Measurements from ENCODE around the gene P4HB. TPM values are rescaled to one million over a fixed set of nuclear protein-coding genes. Genes with fewer than 3 reads are reported as not detected.

Gene P4HB
- total RNA-seq, 1 donor from 2014 or later: 618 TPM

GRCh38 chr17:81813371-81813684 lies 47.0 kb downstream of the P4HB start:
- intact Hi-C loops (cut with micrococcal nuclease): no loop called here

- intact Hi-C loops (cut with micrococcal nuclease): no loop called here
Observed at GRCh38 chr17:81812571-81813370, 47.6 kb downstream of the P4HB start.

- intact Hi-C loops (cut with micrococcal nuclease): no loop called here
Observed at GRCh38 chr17:81811705-81812570, 48.4 kb downstream of the P4HB start.

- intact Hi-C loops (cut with micrococcal nuclease): no loop called here
Observed at GRCh38 chr17:81810892-81811704, 49.2 kb downstream of the P4HB start.

GRCh38 chr17:81810476-81810875 lies 49.9 kb downstream of the P4HB start:
- intact Hi-C loops (cut with micrococcal nuclease): no loop called here

GRCh38 chr17:81809556-81809998 lies 50.8 kb downstream of the P4HB start:
- intact Hi-C loops (cut with micrococcal nuclease): no loop called here

GRCh38 chr17:81808778-81809555 lies 51.4 kb downstream of the P4HB start:
- intact Hi-C loops (cut with micrococcal nuclease): no loop called here

- intact Hi-C loops (cut with micrococcal nuclease): no loop called here
Observed at GRCh38 chr17:81807839-81808238, 52.5 kb downstream of the P4HB start.

- intact Hi-C loops (cut with micrococcal nuclease): no loop called here
Observed at GRCh38 chr17:81807210-81807719, 53.1 kb downstream of the P4HB start.

- intact Hi-C loops (cut with micrococcal nuclease): no loop called here
Observed at GRCh38 chr17:81806461-81807209, 53.7 kb downstream of the P4HB start.

- intact Hi-C loops (cut with micrococcal nuclease): no loop called here
Observed at GRCh38 chr17:81805707-81806460, 54.5 kb downstream of the P4HB start.

- intact Hi-C loops (cut with micrococcal nuclease): no loop called here
Observed at GRCh38 chr17:81804559-81805399, 55.6 kb downstream of the P4HB start.

GRCh38 chr17:81803728-81804558 lies 56.4 kb downstream of the P4HB start, which contains the start of gene GCGR:
GCGR (plus strand) TSS chr17:81804150; CDS start chr17:81809019, 4,869 bp downstream.
- intact Hi-C loops (cut with micrococcal nuclease): no loop called here

- intact Hi-C loops (cut with micrococcal nuclease): no loop called here
Observed at GRCh38 chr17:81802856-81803643, 57.3 kb downstream of the P4HB start.

- intact Hi-C loops (cut with micrococcal nuclease): no loop called here
Observed at GRCh38 chr17:81802048-81802758, 58.1 kb downstream of the P4HB start.

GRCh38 chr17:81801327-81801726 lies 59.0 kb downstream of the P4HB start:
- intact Hi-C loops (cut with micrococcal nuclease): no loop called here

Data from T-helper 2 cell treated with Interferon-gamma antibody and Interleukin-4, amounts not matched to agents 100 ng/mL and 5 ng/mL, for 36 hours (primary cell).